Measurements from ENCODE around the gene COL9A1.

- TF ChIP-seq CTCF (IDR thresholded peaks at IDR 0.05 in 2 of 3, conservative IDR thresholded peaks at IDR 0.05 in 1 of 3; ENCODE audit: borderline replicate concordance in 1 of 3, insufficient read depth in 1 of 3, low read depth in 2 of 3, low read length in 2 of 3) = no peak
- TF ChIP-seq SIN3A (IDR thresholded peaks at IDR 0.05; ENCODE audit: low read depth) = no peak
- TF ChIP-seq JUND (IDR thresholded peaks at IDR 0.05) = no peak
- no peak for TF ChIP-seq POLR2A (IDR thresholded peaks at IDR 0.05; ENCODE audit: borderline replicate concordance, extremely low read depth, insufficient read depth, insufficient read length)
Observed at GRCh38 chr6:70281923-70282311, 21.0 kb downstream of the COL9A1 start.

Measured in HCT116 (cell line).